Stimulated activated CD8-positive, alpha-beta memory T cell treated with anti-CD3 and anti-CD28 coated beads, Interleukin-12 subunit alpha, Interleukin-12 subunit beta, amount 100 ng/mL, for 24 hours (primary cell): ENCODE results near the gene DENR.
"Not testable (repeated sequence)": the region's sequence is repeated elsewhere in the genome, so short reads cannot be mapped to it uniquely, and the experiment has no call there.

Experiments used
- DNase-seq: peaks from one replicate; pipeline ENCODE4 v3.0.0-alpha.2; 2020; ENCODE audit errors: extremely low read depth

The DENR gene

GRCh38 chr12:122740351-122740750, 12.3 kb upstream of the DENR start:
- no peak for DNase-seq

- DNase-seq = no peak
Observed at GRCh38 chr12:122743895-122744525, 8.6 kb upstream of the DENR start.

GRCh38 chr12:122747224-122748135, 5.1 kb upstream of the DENR start:
- no peak for DNase-seq

GRCh38 chr12:122749569-122750332, 2.9 kb upstream of the DENR start:
- DNase-seq = no peak

GRCh38 chr12:122750781-122751515, 1.7 kb upstream of the DENR start:
- not testable (repeated sequence) for DNase-seq

GRCh38 chr12:122753319-122753650, 661 bp downstream of the DENR start:
- no peak for DNase-seq

GRCh38 chr12:122754790-122755189, 2.2 kb downstream of the DENR start:
- DNase-seq = no peak

- no peak for DNase-seq
Observed at GRCh38 chr12:122757568-122757967, 4.9 kb downstream of the DENR start.

GRCh38 chr12:122785503-122785902, 32.9 kb downstream of the DENR start:
- no peak for DNase-seq

- no peak for DNase-seq
Observed at GRCh38 chr12:122788387-122788786, 35.8 kb downstream of the DENR start.

- no peak for DNase-seq
Observed at GRCh38 chr12:122789637-122790036, 37.0 kb downstream of the DENR start.

GRCh38 chr12:122790393-122791075, 37.9 kb downstream of the DENR start:
- DNase-seq = no peak

GRCh38 chr12:122793685-122794106, 41.1 kb downstream of the DENR start:
- no peak for DNase-seq

GRCh38 chr12:122795807-122796206, 43.2 kb downstream of the DENR start:
- DNase-seq = no peak

- no peak for DNase-seq
Observed at GRCh38 chr12:122799641-122800243, 47.1 kb downstream of the DENR start.

GRCh38 chr12:122803937-122804336, 51.3 kb downstream of the DENR start:
- no peak for DNase-seq

GRCh38 chr12:122804957-122805356, 52.3 kb downstream of the DENR start:
- DNase-seq = not testable (repeated sequence)

- DNase-seq = no peak
Observed at GRCh38 chr12:122807651-122808050, 55.0 kb downstream of the DENR start.

GRCh38 chr12:122811777-122812176, 59.2 kb downstream of the DENR start:
- no peak for DNase-seq

GRCh38 chr12:122813310-122813713, 60.7 kb downstream of the DENR start:
- no peak for DNase-seq
